ENCODE measurements around the gene ARSA.
A peak's percentile ranks its signal among the peaks of the same experiment; 100 is the strongest.
"Not testable (repeated sequence)": the region's sequence is repeated elsewhere in the genome, so short reads cannot be mapped to it uniquely, and the experiment has no call there.

Gene ARSA

DNA sequence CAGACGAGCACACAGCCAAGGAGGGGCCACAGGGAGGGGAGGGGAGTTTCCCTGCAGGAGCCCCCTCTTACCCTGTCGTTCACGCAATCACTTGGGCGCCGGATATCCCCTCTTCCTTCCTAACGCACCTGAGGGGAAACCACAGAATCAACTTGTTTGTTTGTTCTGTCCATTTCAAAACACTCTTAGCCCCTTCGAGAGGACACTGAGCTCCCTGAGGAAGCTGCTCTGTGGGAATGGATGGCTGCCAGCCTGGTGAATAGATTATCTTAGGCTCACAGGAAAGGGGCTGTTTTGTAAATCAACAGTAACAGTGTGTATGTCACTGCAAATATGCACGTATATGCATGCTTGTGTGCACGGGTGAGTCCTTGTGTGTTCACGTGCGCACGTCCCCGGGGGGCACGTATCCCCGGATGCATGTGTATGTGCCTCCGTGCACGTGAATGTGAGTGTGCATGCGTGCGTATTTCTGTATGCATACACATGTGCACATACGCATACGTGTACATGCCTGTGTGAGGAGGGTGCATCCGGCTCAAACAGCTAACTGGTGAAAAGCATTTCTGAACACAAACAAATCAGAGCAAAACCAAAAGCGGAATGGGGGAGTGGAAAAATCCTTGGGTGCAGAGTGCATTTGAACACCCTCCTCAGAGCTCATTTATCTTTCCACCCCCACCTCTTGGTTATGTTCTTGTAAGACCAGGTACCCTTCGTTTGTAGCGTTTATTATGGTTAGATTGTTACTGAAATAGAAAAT, 7.2 kb downstream of the ARSA start:
- TF ChIP-seq EZH2phosphoT487 (IDR thresholded peaks at IDR 0.05; ENCODE audit: borderline replicate concordance, low read length), result no peak
- TF ChIP-seq, protein P1, sequence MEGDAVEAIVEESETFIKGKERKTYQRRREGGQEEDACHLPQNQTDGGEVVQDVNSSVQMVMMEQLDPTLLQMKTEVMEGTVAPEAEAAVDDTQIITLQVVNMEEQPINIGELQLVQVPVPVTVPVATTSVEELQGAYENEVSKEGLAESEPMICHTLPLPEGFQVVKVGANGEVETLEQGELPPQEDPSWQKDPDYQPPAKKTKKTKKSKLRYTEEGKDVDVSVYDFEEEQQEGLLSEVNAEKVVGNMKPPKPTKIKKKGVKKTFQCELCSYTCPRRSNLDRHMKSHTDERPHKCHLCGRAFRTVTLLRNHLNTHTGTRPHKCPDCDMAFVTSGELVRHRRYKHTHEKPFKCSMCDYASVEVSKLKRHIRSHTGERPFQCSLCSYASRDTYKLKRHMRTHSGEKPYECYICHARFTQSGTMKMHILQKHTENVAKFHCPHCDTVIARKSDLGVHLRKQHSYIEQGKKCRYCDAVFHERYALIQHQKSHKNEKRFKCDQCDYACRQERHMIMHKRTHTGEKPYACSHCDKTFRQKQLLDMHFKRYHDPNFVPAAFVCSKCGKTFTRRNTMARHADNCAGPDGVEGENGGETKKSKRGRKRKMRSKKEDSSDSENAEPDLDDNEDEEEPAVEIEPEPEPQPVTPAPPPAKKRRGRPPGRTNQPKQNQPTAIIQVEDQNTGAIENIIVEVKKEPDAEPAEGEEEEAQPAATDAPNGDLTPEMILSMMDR (IDR thresholded peaks at IDR 0.05; ENCODE audit: low read depth, low read length, poor library complexity, severe bottlenecking), result peak; percentile 67
- H3K4me3 ChIP-seq (ENCODE audit: low read length), result peak overlapping the region; percentile 75

DNA sequence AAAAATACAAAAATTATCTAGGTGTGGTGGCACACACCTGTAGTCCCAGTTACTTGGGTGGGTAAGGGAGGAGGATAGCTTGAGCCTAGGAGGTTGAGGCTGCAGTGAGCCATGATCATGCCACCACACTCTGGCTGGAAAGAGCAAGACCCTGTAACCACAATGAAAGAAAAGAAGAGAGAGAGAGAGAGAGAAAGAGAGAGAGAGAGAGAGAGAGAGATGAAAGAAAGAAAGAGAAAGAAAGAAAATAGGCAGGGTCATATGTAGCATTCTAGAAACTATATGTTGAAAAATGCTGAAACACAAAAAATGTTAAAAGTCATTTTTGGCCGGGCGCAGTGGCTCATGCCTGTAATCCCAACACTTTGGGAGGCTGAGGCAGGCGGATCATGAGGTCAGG, 13.7 kb downstream of the ARSA start:
- not testable (repeated sequence) for H3K9me3 ChIP-seq (ENCODE audit: control insufficient read depth, insufficient read depth, low read length); H3K4me3 ChIP-seq (ENCODE audit: low read length); H4K20me1 ChIP-seq (ENCODE audit: control insufficient read depth, insufficient read depth, low read depth, low read length); H3K36me3 ChIP-seq (ENCODE audit: control insufficient read depth, low read length); H3K4me2 ChIP-seq (ENCODE audit: low read length); H3K79me2 ChIP-seq (ENCODE audit: control insufficient read depth, low read length); H3K9me2 ChIP-seq (replicated peaks; ENCODE audit: control insufficient read depth, low read length); H3K27ac ChIP-seq (ENCODE audit: low read depth, low read length); H3K4me1 ChIP-seq (ENCODE audit: control insufficient read depth, low read length); H3F3A ChIP-seq (ENCODE audit: control insufficient read depth, insufficient read depth)
- peaks cover 19% of the 10 kb centered on the region for H3K27me3 ChIP-seq (ENCODE audit: control insufficient read depth, low read length)

More for the DNA sequence above, 7.2 kb downstream of the ARSA start:
- Histone ChIP-seq H3K4me1 (ENCODE audit: control insufficient read depth, low read length) (peaks cover 35% of the 10 kb centered on the region), H3K79me2 (ENCODE audit: control insufficient read depth, low read length) (no peaks in the 10 kb centered on the region), H3K27ac (ENCODE audit: low read depth, low read length) (peak overlapping the region; percentile 79), H3K9me3 (ENCODE audit: control insufficient read depth, insufficient read depth, low read length) (no peaks in the 10 kb centered on the region), H3F3A (ENCODE audit: control insufficient read depth, insufficient read depth) (peaks cover 15% of the 10 kb centered on the region), H3K36me3 (ENCODE audit: control insufficient read depth, low read length) (no peaks in the 10 kb centered on the region), H3K27me3 (ENCODE audit: control insufficient read depth, low read length) (no peaks in the 10 kb centered on the region), H4K20me1 (ENCODE audit: control insufficient read depth, insufficient read depth, low read depth, low read length) (no peaks in the 10 kb centered on the region), H3K9me2 (replicated peaks; ENCODE audit: control insufficient read depth, low read length) (no peaks in the 10 kb centered on the region), H3K4me2 (ENCODE audit: low read length) (peak overlapping the region; percentile 85)

DNA sequence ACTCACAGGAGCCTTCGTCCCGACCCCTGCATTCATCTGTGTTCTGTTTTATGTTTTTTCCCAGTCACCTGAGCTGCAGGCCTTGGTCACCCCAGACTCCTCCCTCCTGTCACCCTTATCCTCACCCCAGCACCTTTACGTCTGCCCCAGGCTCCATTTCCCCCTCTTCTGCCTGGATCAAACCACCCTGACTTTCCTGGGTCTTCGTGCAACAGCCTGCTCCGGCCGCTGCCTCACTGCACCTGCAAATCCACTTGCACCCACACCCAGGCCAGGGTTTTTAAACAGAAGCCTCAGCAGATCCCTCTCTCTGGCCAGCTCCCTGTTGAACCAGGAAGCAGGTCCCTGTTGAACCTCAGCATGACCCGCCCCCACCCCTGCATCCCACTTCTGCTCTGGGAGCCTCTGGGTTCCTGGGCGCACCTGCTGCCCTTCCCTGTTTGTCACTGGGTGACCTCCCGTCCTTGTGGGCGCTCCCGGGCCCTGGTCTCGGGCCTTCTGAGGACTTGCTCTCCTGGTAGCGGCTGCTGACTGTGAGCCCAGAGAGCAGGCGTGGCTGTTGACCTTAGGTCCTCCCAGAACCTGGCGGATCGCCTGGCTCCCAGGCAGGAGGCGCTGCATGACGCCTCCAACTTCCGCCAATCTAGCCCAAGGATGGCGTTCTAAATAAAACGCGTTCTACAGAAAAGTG, 14.5 kb downstream of the ARSA start:
- Histone ChIP-seq H3K79me2 (ENCODE audit: control insufficient read depth, low read length) (no peaks in the 10 kb centered on the region), H3F3A (ENCODE audit: control insufficient read depth, insufficient read depth) (0 out of 2 replicates have a peak, but pooled peaks cover 2% of the 10 kb centered on the region), H3K4me3 (ENCODE audit: low read length) (no peak overlapping the region), H3K9me3 (ENCODE audit: control insufficient read depth, insufficient read depth, low read length) (no peaks in the 10 kb centered on the region), H3K4me1 (ENCODE audit: control insufficient read depth, low read length) (peaks cover 7% of the 10 kb centered on the region; the same call in 1 of the 2 replicates), H3K36me3 (ENCODE audit: control insufficient read depth, low read length) (no peaks in the 10 kb centered on the region), H4K20me1 (ENCODE audit: control insufficient read depth, insufficient read depth, low read depth, low read length) (no peaks in the 10 kb centered on the region), H3K27me3 (ENCODE audit: control insufficient read depth, low read length) (peaks cover 25% of the 10 kb centered on the region), H3K27ac (ENCODE audit: low read depth, low read length) (no peak overlapping the region), H3K9me2 (replicated peaks; ENCODE audit: control insufficient read depth, low read length) (no peaks in the 10 kb centered on the region), H3K4me2 (ENCODE audit: low read length) (no peak overlapping the region)
- no peak for TF ChIP-seq EZH2phosphoT487 (IDR thresholded peaks at IDR 0.05; ENCODE audit: borderline replicate concordance, low read length)
- TF ChIP-seq, protein P1 (IDR thresholded peaks at IDR 0.05; ENCODE audit: low read depth, low read length, poor library complexity, severe bottlenecking), result no peak
